ENCODE measurements around the gene DPAGT1.

Gene DPAGT1

DNA sequence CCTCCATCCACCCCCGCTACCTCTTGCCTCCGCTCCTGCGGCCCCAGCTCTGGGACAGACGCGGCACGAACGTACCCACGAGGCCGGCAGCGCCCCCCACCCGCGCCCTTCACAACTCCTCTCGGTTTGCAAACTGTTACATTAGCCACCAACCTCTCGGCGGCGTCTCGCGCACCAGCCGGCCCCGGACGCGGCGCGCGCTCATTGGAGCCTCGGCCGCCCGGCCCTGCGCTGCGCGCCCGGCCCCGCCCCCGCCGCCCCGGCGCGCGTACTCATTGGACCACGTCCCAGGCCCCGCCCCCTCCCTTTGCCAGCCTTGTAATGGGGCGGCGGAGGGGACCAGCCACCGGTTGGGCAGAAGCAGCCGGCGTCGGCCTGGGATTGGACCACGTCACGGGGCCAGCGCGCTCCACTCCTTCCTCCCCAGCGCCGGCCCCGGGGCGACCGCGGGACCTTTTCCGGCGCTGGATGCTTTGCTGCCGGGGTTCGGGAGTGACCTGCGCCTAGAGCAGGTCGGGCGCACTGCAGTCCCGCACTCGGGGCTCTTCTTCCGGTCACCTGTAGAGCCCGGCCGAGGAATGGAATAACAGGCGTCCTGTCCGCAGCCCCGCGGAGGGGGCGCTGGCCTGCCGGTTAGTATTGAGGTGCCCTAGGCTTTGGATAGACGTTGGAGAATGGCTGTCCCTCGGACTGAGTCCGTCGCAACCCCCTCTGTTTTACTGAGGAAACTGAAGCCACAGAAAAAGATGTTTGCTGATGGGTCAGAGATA, 44.5 kb downstream of the DPAGT1 start, which contains the start of gene HYOU1:
Gene HYOU1, minus strand, starts transcription at position 206 of the 770 bp plus-strand sequence. CDS start 1,045 bp downstream, outside the sequence.
- H3K9me3 ChIP-seq: no peaks in the 10 kb centered on the region
- peak within 1 kb of the TSS; percentile 91 for H3K27ac ChIP-seq
- H3K4me1 ChIP-seq (ENCODE audit: control insufficient read depth in 1 of 2, insufficient read depth in 1 of 2, low read depth in 1 of 2, low read length in 1 of 2): peaks cover 20% of the 10 kb centered on the region in 2 experiments
- H3K27me3 ChIP-seq: no peaks in the 10 kb centered on the region
- TF ChIP-seq, protein P1, sequence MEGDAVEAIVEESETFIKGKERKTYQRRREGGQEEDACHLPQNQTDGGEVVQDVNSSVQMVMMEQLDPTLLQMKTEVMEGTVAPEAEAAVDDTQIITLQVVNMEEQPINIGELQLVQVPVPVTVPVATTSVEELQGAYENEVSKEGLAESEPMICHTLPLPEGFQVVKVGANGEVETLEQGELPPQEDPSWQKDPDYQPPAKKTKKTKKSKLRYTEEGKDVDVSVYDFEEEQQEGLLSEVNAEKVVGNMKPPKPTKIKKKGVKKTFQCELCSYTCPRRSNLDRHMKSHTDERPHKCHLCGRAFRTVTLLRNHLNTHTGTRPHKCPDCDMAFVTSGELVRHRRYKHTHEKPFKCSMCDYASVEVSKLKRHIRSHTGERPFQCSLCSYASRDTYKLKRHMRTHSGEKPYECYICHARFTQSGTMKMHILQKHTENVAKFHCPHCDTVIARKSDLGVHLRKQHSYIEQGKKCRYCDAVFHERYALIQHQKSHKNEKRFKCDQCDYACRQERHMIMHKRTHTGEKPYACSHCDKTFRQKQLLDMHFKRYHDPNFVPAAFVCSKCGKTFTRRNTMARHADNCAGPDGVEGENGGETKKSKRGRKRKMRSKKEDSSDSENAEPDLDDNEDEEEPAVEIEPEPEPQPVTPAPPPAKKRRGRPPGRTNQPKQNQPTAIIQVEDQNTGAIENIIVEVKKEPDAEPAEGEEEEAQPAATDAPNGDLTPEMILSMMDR (IDR thresholded peaks at IDR 0.05): peak; percentile 68
- H3K4me3 ChIP-seq (ENCODE audit: low read depth in 1 of 2, low read length in 1 of 2): peak within 1 kb of the TSS; percentile 74 to 98
- H3K36me3 ChIP-seq: peaks cover 22% of the 10 kb centered on the region

DNA sequence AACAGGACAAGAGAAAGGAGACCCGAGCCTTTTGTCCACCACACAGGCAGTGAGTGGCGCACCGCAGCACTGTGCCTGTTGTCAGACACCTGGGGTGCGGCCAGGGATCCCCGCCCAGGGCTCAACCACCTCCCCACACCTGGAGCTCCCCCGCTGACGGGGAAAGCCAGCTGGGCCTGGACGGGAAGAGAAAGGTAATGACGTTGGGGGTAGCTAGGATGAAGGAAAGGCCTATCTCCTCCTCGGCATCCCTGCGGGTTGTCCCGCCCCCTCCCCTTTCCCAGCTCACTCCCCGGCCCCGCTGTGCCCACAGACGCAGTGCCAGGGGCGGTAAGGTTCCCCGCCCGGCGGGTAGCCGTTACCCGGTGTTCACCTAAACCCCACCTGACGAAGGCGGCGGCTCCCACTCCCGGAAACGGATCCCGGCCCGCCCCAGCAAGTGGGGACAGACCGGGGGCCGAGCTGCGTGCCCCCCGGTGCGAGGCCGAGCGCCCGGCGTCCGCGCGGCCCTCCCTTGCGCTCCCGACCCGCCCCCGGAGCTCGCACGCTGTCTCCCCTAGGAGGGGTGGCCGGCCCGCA, 45.1 kb downstream of the DPAGT1 start:
- H3K27ac ChIP-seq: peak overlapping the region; percentile 91
- H3K4me1 ChIP-seq (ENCODE audit: control insufficient read depth in 1 of 2, insufficient read depth in 1 of 2, low read depth in 1 of 2, low read length in 1 of 2): peaks cover 20% of the 10 kb centered on the region in 2 experiments
- no peaks in the 10 kb centered on the region for H3K27me3 ChIP-seq
- TF ChIP-seq, protein P1 (IDR thresholded peaks at IDR 0.05): no peak
- H3K9me3 ChIP-seq: no peaks in the 10 kb centered on the region
- peak overlapping the region; percentile 74 to 98 for H3K4me3 ChIP-seq (ENCODE audit: low read depth in 1 of 2, low read length in 1 of 2)
- H3K36me3 ChIP-seq: peaks cover 28% of the 10 kb centered on the region

DNA sequence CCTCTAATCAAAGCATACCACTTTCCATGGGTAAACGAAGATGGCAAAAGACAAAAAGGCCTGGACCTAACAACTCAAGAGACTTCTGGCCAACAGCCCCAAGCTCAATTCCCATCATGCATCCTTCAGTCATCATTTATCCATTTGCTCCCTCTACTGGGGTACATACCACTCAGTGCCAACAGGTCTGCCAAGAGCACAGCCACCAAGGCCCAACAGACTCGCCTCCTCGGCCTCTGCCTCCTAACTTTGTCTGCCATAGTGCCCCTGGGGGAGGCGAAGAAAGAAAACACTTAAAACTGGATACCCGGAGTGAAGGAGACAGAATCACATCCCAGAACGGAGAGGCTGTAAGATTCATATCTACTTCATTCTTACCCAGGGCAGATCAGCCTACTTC, 45.8 kb downstream of the DPAGT1 start:
- H3K27me3 ChIP-seq: no peaks in the 10 kb centered on the region
- no peaks in the 10 kb centered on the region for H3K9me3 ChIP-seq
- TF ChIP-seq, protein P1 (IDR thresholded peaks at IDR 0.05): no peak
- H3K4me1 ChIP-seq (ENCODE audit: control insufficient read depth in 1 of 2, insufficient read depth in 1 of 2, low read depth in 1 of 2, low read length in 1 of 2): peaks cover 20% of the 10 kb centered on the region in 2 experiments
- H3K27ac ChIP-seq: peak overlapping the region; percentile 91
- H3K4me3 ChIP-seq (ENCODE audit: low read depth in 1 of 2, low read length in 1 of 2): peak overlapping the region; percentile 74 to 98
- peaks cover 34% of the 10 kb centered on the region for H3K36me3 ChIP-seq

DNA sequence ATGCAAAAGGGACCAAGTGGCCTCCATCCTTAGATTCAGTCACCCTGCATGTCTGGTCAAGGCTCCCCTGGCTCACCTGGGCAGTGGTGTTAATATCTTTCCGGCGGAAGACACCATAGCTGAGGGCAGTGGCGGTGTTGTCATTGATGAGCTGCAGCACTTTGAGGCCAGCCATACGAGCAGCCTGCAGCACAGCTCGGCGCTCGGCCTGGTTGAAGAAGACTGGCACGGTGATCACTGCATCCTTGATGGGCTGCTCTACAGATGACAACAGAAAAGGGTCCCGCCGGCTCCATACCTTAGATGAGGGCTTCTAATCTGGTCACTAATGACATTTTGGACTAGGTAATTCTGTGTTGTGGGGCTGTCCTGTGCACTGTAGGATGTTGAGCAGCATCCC, 47.2 kb downstream of the DPAGT1 start:
- H3K4me3 ChIP-seq (ENCODE audit: low read depth in 1 of 2, low read length in 1 of 2): no peak overlapping the region
- TF ChIP-seq, protein P1 (IDR thresholded peaks at IDR 0.05): no peak
- H3K4me1 ChIP-seq (ENCODE audit: control insufficient read depth in 1 of 2, insufficient read depth in 1 of 2, low read depth in 1 of 2, low read length in 1 of 2): peaks cover 20% of the 10 kb centered on the region in 2 experiments
- no peaks in the 10 kb centered on the region for H3K27me3 ChIP-seq
- H3K36me3 ChIP-seq: peaks cover 45% of the 10 kb centered on the region
- no peaks in the 10 kb centered on the region for H3K9me3 ChIP-seq
- no peak overlapping the region for H3K27ac ChIP-seq

DNA sequence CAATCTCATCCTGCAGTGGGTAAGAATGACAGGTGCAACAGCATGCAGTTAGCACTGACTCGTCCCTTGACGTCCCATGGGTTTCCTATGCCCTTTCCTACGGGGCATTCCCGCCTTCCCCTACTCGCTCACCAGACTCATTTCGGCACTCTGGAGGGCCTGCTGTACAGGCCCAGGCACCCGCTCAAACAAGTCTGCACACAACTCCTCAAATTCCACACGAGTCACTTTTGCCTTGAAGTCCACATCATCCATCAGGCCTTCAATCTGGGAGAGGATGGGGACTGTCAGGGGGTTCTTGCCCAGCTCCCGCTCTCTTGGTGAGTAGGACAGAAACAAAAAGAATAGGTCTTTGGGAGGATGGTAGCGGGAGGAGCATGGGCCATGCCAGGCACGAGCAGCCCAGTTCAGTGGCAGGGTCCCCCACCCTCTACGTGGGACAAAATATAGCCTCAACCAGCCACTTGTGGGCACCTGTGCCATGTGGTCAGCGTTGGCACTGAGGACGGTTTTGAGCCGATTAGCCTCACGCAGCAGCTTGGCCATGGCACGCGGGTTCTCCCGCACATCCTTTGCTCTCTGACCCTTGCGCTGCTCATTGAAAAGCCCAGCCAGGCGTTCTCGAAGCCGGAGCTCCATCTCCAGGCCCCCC, 49.4 kb downstream of the DPAGT1 start:
- H3K4me3 ChIP-seq (ENCODE audit: low read depth in 1 of 2, low read length in 1 of 2): no peak overlapping the region
- no peaks in the 10 kb centered on the region for H3K9me3 ChIP-seq
- H3K27me3 ChIP-seq: no peaks in the 10 kb centered on the region
- H3K36me3 ChIP-seq: peaks cover 67% of the 10 kb centered on the region
- no peak overlapping the region for H3K27ac ChIP-seq
- TF ChIP-seq, protein P1 (IDR thresholded peaks at IDR 0.05): no peak
- peaks cover 10 to 13% of the 10 kb centered on the region in 2 experiments for H3K4me1 ChIP-seq (ENCODE audit: control insufficient read depth in 1 of 2, insufficient read depth in 1 of 2, low read depth in 1 of 2, low read length in 1 of 2)
